Heart left ventricle (tissue), 16 donors: ENCODE measurements around the gene SGIP1. TPM values are rescaled to one million over a fixed set of nuclear protein-coding genes. Genes with fewer than 3 reads are reported as not detected.
A peak's percentile ranks its signal among the peaks of the same experiment; 100 is the strongest.

Experiments used
- ATAC-seq, 4 donors: fragments of 200-7000 bp; cut with Tn5 transposase; one replicate each; pipeline ENCODE4 v1.9.1; 2020 to 2022; ENCODE audit warnings: moderate library complexity in 4 of 4, mild to moderate bottlenecking in 3 of 4, moderate number of reproducible peaks in 1 of 4
- DNase-seq, 5 donors: peaks; one replicate each; pipeline ENCODE4 v3.0.0-alpha.2; 2020
- H3K27ac ChIP-seq, 12 donors: fragments of 200-600 bp; sonication (generic) in 4 of 12; one replicate each; pipeline versions ENCODE4 v1.5.0 to v1.8.0; 2016 to 2022; ENCODE audit warnings: mild to moderate bottlenecking in 2 of 12
- H3K27me3 ChIP-seq, 9 donors: fragments of 200-600 bp; sonication (generic) in 2 of 9; one replicate each; pipeline versions ENCODE4 v1.5.1 to v1.8.0; 2016 to 2022; ENCODE audit warnings: mild to moderate bottlenecking in 3 of 9
- H3K36me3 ChIP-seq, 9 donors: fragments of 200-600 bp; sonication (generic) in 2 of 9; one replicate each; pipeline versions ENCODE4 v1.5.0 to v1.8.0; 2018 to 2022; ENCODE audit warnings: mild to moderate bottlenecking in 2 of 9
- H3K4me1 ChIP-seq, 12 donors: fragments of 200-600 bp; sonication (generic) in 4 of 12; one replicate each; pipeline versions ENCODE4 v1.5.0 to v1.8.0; 2016 to 2022; ENCODE audit warnings: mild to moderate bottlenecking in 3 of 12
- H3K4me3 ChIP-seq, 12 donors: fragments of 200-600 bp; sonication (generic) in 4 of 12; one replicate each; pipeline versions ENCODE4 v1.5.0 to v1.8.0; 2017 to 2022; ENCODE audit warnings: mild to moderate bottlenecking in 9 of 12, moderate library complexity in 4 of 12
- H3K9me3 ChIP-seq, 12 donors: fragments of 200-600 bp; sonication (generic) in 4 of 12; one replicate each; pipeline versions ENCODE4 v1.5.0 to v1.8.0; 2016 to 2022; ENCODE audit warnings: mild to moderate bottlenecking in 1 of 12
- CTCF ChIP-seq, 12 donors: fragments of 200-600 bp; sonication (generic) in 4 of 12; IDR thresholded peaks; one replicate each; pipeline versions ENCODE4 v1.5.0 to v1.8.0; 2018 to 2022; ENCODE audit warnings: antibody characterized with exemption in 12 of 12, mild to moderate bottlenecking in 5 of 12
- POLR2A ChIP-seq, 2 donors: fragments of 450-650 bp; IDR thresholded peaks; one replicate each; pipeline ENCODE4 v1.6.1; 2017; ENCODE audit warnings: antibody characterized with exemption in 2 of 2, mild to moderate bottlenecking in 2 of 2, moderate library complexity in 2 of 2
- WGBS, 4 donors: extraction: QIAGEN DNeasy Blood & Tissue Kit in 2 of 4; methylation state at CpG; one replicate each; pipeline versions ENCODE4 v1.1.5 to v1.1.7; 2013 to 2018; 5-methylcytosine and 5-hydroxymethylcytosine counted together
- intact Hi-C, 10 donors: fragments of 100-400 bp; cut with DNase I; formaldehyde crosslinking; loops; one replicate each; pipeline versions ENCODE4 v1.11.1 to v1.14.2; 2022
- polyA plus RNA-seq, 2 donors: library from polyadenylated mRNA; stranded (reverse); fragments of 200-250 nt; gene quantifications; one replicate each; pipeline ENCODE4 v1.2.3, GENCODE V29; 2013
- total RNA-seq, 9 donors: library from RNA; depleted of rRNA in 2 of 9; stranded (reverse); fragments of >200 nt in 2 of 9; fragmentation: NEBNext Ultra II Directional in 3 of 9; extraction: Animal tissue kit (Norgen Biotek cat#: 25700) in 3 of 9; gene quantifications; one replicate each; pipeline versions ENCODE4 v1.1.0 to v1.2.4, GENCODE V29; 2016 to 2023
- donor health status: ischemic (EF 13 %, LVEDD 7.1; RV severe dilation, severe dysfunction).
- donor health status: healthy with polysubstance abuse.
- donor health status: DM: no; HTN: yes; CAD: no.
- donor health status: DM: no; HTN: no; CAD: no.
- donor health status: ischemic (EF 25% LVEDD 6.9; RV normal size, moderate dysfunction).
- donor health status: ischemic (EF 25% LVEDD 5.7; RV mildly dilated, moderate dysfunction).
- donor health status: healthy.
- donor health status: DM: yes; HTN: yes; CAD: no.
- donor health status: ischemic (EF 35%, LVEDD 5.7; RV mildly dilated, moderate dysfunction).
- donor health status: nonischemic (EF 11% LVEDD 7.7; RV severe dilation, severe dysfunction).
- donor health status: DM: yes; HTN: yes; CAD: no.
- donor health status: PGD.
- donor health status: ischemic (EF 29% LVEDD 5.4; RV normal size, mild dysfunction).
- donor health status: nonischemic (EF 23%, LVEDD 6.1; RV moderate dilation, normal function).

Gene SGIP1
- total and polyA plus RNA-seq, 11 donors: 2.1 to 17.3 (median 5.0) TPM

GRCh38 chr1:66542314-66542713, 8.4 kb downstream of the SGIP1 start:
- intact Hi-C loops: loop anchor here in 1 of 10 donors (5.0 kb wide), 1 partner anchor 65 kb away; no protein-coding TSS in a partner anchor
- H3K36me3 ChIP-seq: no peaks in the 10 kb centered on the region
- ATAC-seq (peak in 2 of 4 donors; percentile 27 to 31), DNase-seq (no peak)
- TF ChIP-seq POLR2A (IDR thresholded peaks at IDR 0.05): no peak
- TF ChIP-seq CTCF (IDR thresholded peaks at IDR 0.05): no peak
- no peak overlapping the region for H3K4me3 ChIP-seq
- H3K27me3 ChIP-seq: no peaks in the 10 kb centered on the region
- H3K9me3 ChIP-seq: no peaks in the 10 kb centered on the region
- 67 to 80% (median 78%) methylated on average over 8 of the region's 8 CpGs for WGBS, 4 donors
- peaks cover 10 to 79% (median 29%) of the 10 kb centered on the region in 12 donors for H3K4me1 ChIP-seq
- peak overlapping the region; percentile 63 to 86 (median 78) for H3K27ac ChIP-seq

GRCh38 chr1:66542811-66543767, 9.1 kb downstream of the SGIP1 start:
- no peaks in the 10 kb centered on the region for H3K27me3 ChIP-seq
- intact Hi-C loops: loop anchor here in 1 of 10 donors (5.0 kb wide), 1 partner anchor 64 kb away; no protein-coding TSS in a partner anchor
- peak overlapping the region; percentile 63 to 86 (median 78) for H3K27ac ChIP-seq
- H3K36me3 ChIP-seq: no peaks in the 10 kb centered on the region
- peaks cover 10 to 74% (median 28%) of the 10 kb centered on the region in 12 donors for H3K4me1 ChIP-seq
- ATAC-seq (peak; percentile 95 to 97 (median 96)), DNase-seq (peak; percentile 79 to 89 (median 87))
- H3K9me3 ChIP-seq: no peaks in the 10 kb centered on the region
- H3K4me3 ChIP-seq: no peak overlapping the region
- TF ChIP-seq POLR2A (IDR thresholded peaks at IDR 0.05) (no peak), CTCF (IDR thresholded peaks at IDR 0.05) (no peak)
- WGBS, 4 donors: 24 to 33% (median 27%) methylated on average over 8 of the region's 8 CpGs

- H3K27me3 ChIP-seq: no peaks in the 10 kb centered on the region
- H3K9me3 ChIP-seq: no peaks in the 10 kb centered on the region
- peaks cover 10 to 66% (median 28%) of the 10 kb centered on the region in 12 donors for H3K4me1 ChIP-seq
- H3K27ac ChIP-seq: no peak overlapping the region
- 40 to 53% (median 45%) methylated on average over 4 of the region's 4 CpGs for WGBS, 4 donors
- intact Hi-C loops: no loop called here
- H3K36me3 ChIP-seq: no peaks in the 10 kb centered on the region
- no peak overlapping the region for H3K4me3 ChIP-seq
- no peak for TF ChIP-seq CTCF (IDR thresholded peaks at IDR 0.05)
- no peak for TF ChIP-seq POLR2A (IDR thresholded peaks at IDR 0.05)
- ATAC-seq (no peak), DNase-seq (no peak)
Measured at GRCh38 chr1:66546047-66546810, 12.3 kb downstream of the SGIP1 start.

GRCh38 chr1:66549017-66549416, 15.1 kb downstream of the SGIP1 start:
- Histone ChIP-seq H3K27me3 (no peaks in the 10 kb centered on the region), H3K9me3 (no peaks in the 10 kb centered on the region), H3K36me3 (peaks cover 0 to 5% (median 0%) of the 10 kb centered on the region in 9 donors), H3K4me1 (peaks cover under 1 to 56% (median 10%) of the 10 kb centered on the region in 12 donors), H3K4me3 (no peak overlapping the region), H3K27ac (no peak overlapping the region)
- no peak for TF ChIP-seq CTCF (IDR thresholded peaks at IDR 0.05)
- TF ChIP-seq POLR2A (IDR thresholded peaks at IDR 0.05): no peak
- no peak for ATAC-seq
- intact Hi-C loops: no loop called here
- DNase-seq: no peak
